Endothelial cell of umbilical vein (primary cell): ENCODE data around the gene PRKG1.

Source experiments
- CTCF ChIP-seq, 2 donors: IDR thresholded peaks; 1 replicate in 1 of 2; 2 replicates in 1 of 2; pipeline ENCODE4 v1.5.1; 2011; ENCODE audit warnings: low read length in 2 of 2, mild to moderate bottlenecking in 2 of 2, moderate library complexity in 2 of 2, control low read depth in 1 of 2, inconsistent platforms in 1 of 2, low read depth in 1 of 2; ENCODE audit not compliant: insufficient read depth in 1 of 2; ENCODE audit errors: extremely low read depth in 1 of 2
- MYC ChIP-seq: IDR thresholded peaks from one replicate; pipeline ENCODE4 v1.6.1; 2011; ENCODE audit warnings: mild to moderate bottlenecking, low read depth, low read length
- POLR2AphosphoS5 ChIP-seq: IDR thresholded peaks from 2 replicates; pipeline ENCODE4 v1.6.1; 2012; ENCODE audit warnings: low read depth, mild to moderate bottlenecking, control low read depth, low read length, moderate library complexity; ENCODE audit not compliant: insufficient read depth

DNA sequence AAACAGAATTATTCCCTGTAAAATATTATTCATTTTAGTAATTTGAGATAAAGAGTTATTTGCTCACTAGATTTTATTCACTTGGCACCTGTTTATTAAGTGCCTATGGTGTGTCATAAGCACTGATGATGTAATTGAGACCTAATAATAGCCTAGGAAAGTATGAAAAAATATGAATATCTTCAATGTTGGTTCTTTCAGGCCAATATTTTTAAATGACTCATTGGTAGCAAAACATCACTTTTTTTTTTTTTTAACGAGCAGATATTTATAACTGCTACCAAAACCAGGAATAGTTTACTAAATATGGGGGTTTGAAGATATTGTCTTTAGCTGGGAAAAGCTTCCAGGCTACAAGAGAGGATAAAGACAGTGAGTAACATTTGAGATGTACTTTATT lies 228.0 kb downstream of the PRKG1 start:
- TF ChIP-seq CTCF (IDR thresholded peaks at IDR 0.05; ENCODE audit: extremely low read depth in 1 of 2, insufficient read depth in 1 of 2, low read depth in 1 of 2, low read length in 2 of 2) (no peak), MYC (no peak), POLR2AphosphoS5 (no peak)
